OCI-LY3 (cell line): ENCODE data around the gene EYA2.

Experiments
- CTCF ChIP-seq: fragments of 200-600, 300-600 bp; sonication (generic); IDR thresholded peaks from 2 replicates; pipeline ENCODE4 v1.5.1; 2014; ENCODE audit warnings: antibody characterized with exemption, low read length, low read depth
- EZH2phosphoT487 ChIP-seq: fragments of 200-600 bp; shearing (Covaris generic); IDR thresholded peaks from 2 replicates; pipeline ENCODE4 v1.6.1; 2018; ENCODE audit warnings: antibody characterized with exemption, mixed run types, low read depth

DNA sequence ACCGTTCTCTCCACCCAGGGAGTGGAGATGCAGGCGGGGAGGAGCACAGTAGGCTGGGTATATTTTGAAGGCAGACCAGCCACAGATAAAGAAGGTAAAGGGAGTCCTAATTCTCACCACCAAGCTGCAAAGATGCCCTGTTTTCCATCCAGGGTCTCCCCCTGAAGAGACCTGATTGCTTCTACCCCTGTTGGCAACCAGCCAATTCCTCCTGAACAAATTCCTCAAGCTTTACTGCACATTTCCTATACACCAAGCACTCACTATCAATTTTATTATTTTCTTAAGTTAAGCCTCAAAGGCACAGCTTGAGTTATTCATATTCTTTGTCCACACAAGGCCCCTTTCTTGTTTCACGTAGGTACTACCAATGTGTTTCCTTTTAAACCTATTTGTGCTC is 214.4 kb downstream of the EYA2 start:
- no peak for TF ChIP-seq CTCF
- no peak for TF ChIP-seq EZH2phosphoT487
